Right lobe of liver (tissue), 6 donors: Measurements from ENCODE around the gene EYA4. TPM values are rescaled to one million over a fixed set of nuclear protein-coding genes. Genes with fewer than 3 reads are reported as not detected.
A peak's percentile ranks its signal among the peaks of the same experiment; 100 is the strongest.

Experiments used
- ATAC-seq, 4 donors: fragments of 200-7000 bp; cut with Tn5 transposase; one replicate each; pipeline ENCODE4 v1.9.1; 2020; ENCODE audit warnings: mild to moderate bottlenecking in 4 of 4, moderate library complexity in 4 of 4
- DNase-seq, 3 donors: peaks; one replicate each; pipeline ENCODE4 v3.0.0-alpha.2; 2020
- H3K27ac ChIP-seq, 3 donors: fragments of 200-600 bp; one replicate each; pipeline ENCODE4 v1.8.0; 2022
- H3K27me3 ChIP-seq, 2 donors: fragments of 200-600 bp; one replicate each; pipeline ENCODE4 v1.8.0; 2022
- H3K36me3 ChIP-seq, 4 donors: fragments of 200-600 bp; sonication (generic) in 1 of 4; one replicate each; pipeline versions ENCODE4 v1.5.1 to v1.8.0; 2017 to 2022; ENCODE audit warnings: control low read depth in 1 of 4
- H3K4me1 ChIP-seq, 4 donors: fragments of 200-600 bp; sonication (generic) in 1 of 4; one replicate each; pipeline versions ENCODE4 v1.5.1 to v1.8.0; 2017 to 2022; ENCODE audit warnings: control low read depth in 1 of 4
- H3K4me3 ChIP-seq, 3 donors: fragments of 200-600 bp; one replicate each; pipeline ENCODE4 v1.8.0; 2022
- H3K9me3 ChIP-seq, 4 donors: fragments of 200-600 bp; sonication (generic) in 1 of 4; one replicate each; pipeline versions ENCODE4 v1.5.1 to v1.8.0; 2017 to 2022; ENCODE audit warnings: control low read depth in 1 of 4
- POLR2A ChIP-seq: fragments of 450-650 bp; IDR thresholded peaks from one replicate; pipeline ENCODE4 v1.6.1; 2017; ENCODE audit warnings: antibody characterized with exemption, mild to moderate bottlenecking
- WGBS: methylation state at CpG from one replicate; pipeline ENCODE4 v1.1.6; 2018; ENCODE audit warnings: low coverage, low lambda C conversion rate; ENCODE audit not compliant: insufficient coverage; ENCODE audit errors: missing lambda C conversion rate; 5-methylcytosine and 5-hydroxymethylcytosine counted together
- intact Hi-C, 2 donors: fragments of 100-400 bp; cut with DNase I; formaldehyde crosslinking; loops; one replicate each; pipeline versions ENCODE4 v1.11.2 to v1.14.1; 2022
- total RNA-seq, 6 experiments: library from RNA; depleted of rRNA in 2 of 6; stranded (reverse); fragments of >200 nt in 2 of 6; fragmentation: NEBNext Ultra II Directional in 3 of 6; extraction: Animal tissue kit (Norgen Biotek cat#: 25700) in 3 of 6; gene quantifications; one replicate each; pipeline versions ENCODE4 v1.1.0 to v1.2.4, GENCODE V29; 2016 to 2023
- TF ChIP-seq, protein P1 (sequence below), 4 donors: fragments of 200-600 bp in 3 of 4; fragments of 450-650 bp in 1 of 4; IDR thresholded peaks; one replicate each; pipeline versions ENCODE4 v1.5.1 to v1.8.0; 2016 to 2022; ENCODE audit warnings: antibody characterized with exemption in 4 of 4, mild to moderate bottlenecking in 2 of 4
- donor health status: DM: no; HTN: yes; CAD: no.
- donor health status: DM: no; HTN: no; CAD: no.
- donor health status: DM: no; HTN: no; CAD: no.
- donor health status: DM: no; HTN: yes; CAD: no.
- donor health status: DM: no; HTN: yes; CAD: no.

Gene EYA4
- total RNA-seq, 6 experiments from 2014 or later, result 0.09 to 0.37 (median 0.35) TPM; not detected in 1

DNA sequence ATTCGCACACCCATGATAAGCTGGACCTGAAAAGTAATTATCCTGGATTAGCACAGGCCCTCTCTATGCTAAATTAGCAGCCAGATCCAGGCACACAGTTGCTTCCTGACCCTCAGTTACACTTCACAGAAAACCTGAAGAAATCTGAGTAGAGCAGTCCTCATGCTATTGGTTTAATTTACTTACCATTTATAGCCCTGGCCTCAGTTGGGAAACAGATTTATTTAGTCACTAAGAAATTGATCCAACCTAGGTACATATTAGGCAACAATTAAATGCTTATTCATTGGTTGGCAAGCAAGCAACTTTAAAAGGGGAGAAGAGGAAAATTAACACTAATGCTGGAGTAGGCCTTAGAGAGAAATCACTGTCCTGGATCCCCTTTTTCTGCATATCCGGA, 15.6 kb upstream of the EYA4 start:
- Histone ChIP-seq H3K27me3 (no peaks in the 10 kb centered on the region), H3K9me3 (no peaks in the 10 kb centered on the region), H3K4me3 (no peak overlapping the region), H3K36me3 (no peaks in the 10 kb centered on the region), H3K27ac (no peak overlapping the region), H3K4me1 (peaks cover 0 to 9% (median 0%) of the 10 kb centered on the region in 4 donors)
- no peak for TF ChIP-seq POLR2A
- TF ChIP-seq, protein P1, sequence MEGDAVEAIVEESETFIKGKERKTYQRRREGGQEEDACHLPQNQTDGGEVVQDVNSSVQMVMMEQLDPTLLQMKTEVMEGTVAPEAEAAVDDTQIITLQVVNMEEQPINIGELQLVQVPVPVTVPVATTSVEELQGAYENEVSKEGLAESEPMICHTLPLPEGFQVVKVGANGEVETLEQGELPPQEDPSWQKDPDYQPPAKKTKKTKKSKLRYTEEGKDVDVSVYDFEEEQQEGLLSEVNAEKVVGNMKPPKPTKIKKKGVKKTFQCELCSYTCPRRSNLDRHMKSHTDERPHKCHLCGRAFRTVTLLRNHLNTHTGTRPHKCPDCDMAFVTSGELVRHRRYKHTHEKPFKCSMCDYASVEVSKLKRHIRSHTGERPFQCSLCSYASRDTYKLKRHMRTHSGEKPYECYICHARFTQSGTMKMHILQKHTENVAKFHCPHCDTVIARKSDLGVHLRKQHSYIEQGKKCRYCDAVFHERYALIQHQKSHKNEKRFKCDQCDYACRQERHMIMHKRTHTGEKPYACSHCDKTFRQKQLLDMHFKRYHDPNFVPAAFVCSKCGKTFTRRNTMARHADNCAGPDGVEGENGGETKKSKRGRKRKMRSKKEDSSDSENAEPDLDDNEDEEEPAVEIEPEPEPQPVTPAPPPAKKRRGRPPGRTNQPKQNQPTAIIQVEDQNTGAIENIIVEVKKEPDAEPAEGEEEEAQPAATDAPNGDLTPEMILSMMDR (IDR thresholded peaks at IDR 0.05), result no peak
- DNase-seq (no peak), ATAC-seq (peak; percentile 79 to 95 (median 92))
- WGBS, result 76% methylated on average over 2 of the region's 2 CpGs
- intact Hi-C loops, result no loop called here

DNA sequence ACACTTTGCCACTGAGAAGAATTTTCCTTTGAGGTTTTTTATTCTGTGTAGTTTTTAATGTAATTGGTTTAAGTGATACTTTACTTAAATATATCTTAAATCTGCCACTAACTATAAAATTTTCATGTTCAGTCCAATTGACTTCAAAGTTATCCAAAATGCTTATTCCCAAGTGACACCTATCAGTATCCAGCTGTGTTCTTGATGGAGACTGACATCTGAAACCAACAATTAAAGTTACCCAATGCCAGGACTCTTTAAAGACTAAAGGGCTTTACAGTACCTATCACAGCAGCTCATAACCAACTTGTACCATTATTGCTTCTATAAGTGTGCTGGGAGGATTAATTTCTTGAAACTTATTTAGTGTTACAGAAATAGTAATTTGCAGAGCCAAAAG, 13.8 kb upstream of the EYA4 start:
- no peak for TF ChIP-seq POLR2A
- TF ChIP-seq, protein P1 (IDR thresholded peaks at IDR 0.05), result no peak
- Histone ChIP-seq H3K4me3 (no peak overlapping the region), H3K4me1 (peaks cover 0 to 9% (median 0%) of the 10 kb centered on the region in 4 donors), H3K9me3 (no peaks in the 10 kb centered on the region), H3K27me3 (no peaks in the 10 kb centered on the region), H3K27ac (no peak overlapping the region), H3K36me3 (no peaks in the 10 kb centered on the region)
- intact Hi-C loops, result no loop called here
- no peak for ATAC-seq
- DNase-seq, result no peak

DNA sequence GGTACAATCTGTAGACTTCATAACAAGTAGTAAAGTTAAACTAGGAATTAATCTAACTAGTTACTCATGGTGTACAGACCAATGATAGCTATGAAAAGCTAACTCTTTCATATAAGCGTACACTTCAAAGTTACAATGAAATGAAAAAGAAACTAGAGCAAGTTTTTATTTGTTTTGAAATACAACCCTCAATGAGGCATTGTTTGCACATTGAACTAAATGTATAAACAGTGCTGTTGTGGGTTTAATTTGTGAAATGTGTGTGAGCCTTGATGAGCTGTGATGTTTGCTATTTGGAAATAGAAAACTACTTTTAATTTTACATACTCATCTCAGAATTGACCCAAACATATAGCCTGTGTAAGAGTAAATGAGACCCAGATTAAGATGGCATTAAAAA, 11.1 kb upstream of the EYA4 start:
- Histone ChIP-seq H3K9me3 (no peaks in the 10 kb centered on the region), H3K27ac (no peak overlapping the region), H3K4me3 (no peak overlapping the region), H3K27me3 (no peaks in the 10 kb centered on the region), H3K36me3 (no peaks in the 10 kb centered on the region), H3K4me1 (peaks cover 0 to 9% (median 0%) of the 10 kb centered on the region in 4 donors)
- intact Hi-C loops, result no loop called here
- TF ChIP-seq, protein P1 (IDR thresholded peaks at IDR 0.05), result no peak
- no peak for TF ChIP-seq POLR2A
- WGBS, result 65% methylated on average over 1 of the region's 1 CpG
- ATAC-seq, result no peak
- no peak for DNase-seq

DNA sequence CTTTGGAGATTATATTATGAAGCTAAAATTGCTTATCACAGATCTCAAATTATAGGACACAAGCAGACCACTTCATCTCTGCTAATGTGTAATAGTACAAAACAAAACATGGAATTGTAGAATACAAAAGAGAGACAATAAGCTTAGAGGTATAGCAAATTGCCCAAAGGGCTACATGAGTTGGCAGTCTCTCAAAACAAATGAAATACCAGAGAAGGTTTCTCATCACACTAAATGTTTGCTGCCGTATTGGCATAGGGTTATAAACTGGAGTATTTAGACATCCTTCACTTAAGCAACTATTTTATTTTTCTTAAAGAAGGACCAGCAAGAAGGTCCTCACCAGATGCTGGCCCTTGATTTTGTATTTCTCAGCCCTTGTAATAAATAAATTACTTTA, 5.9 kb upstream of the EYA4 start:
- Histone ChIP-seq H3K4me1 (no peaks in the 10 kb centered on the region), H3K9me3 (no peaks in the 10 kb centered on the region), H3K27me3 (peaks cover 0 to 8% of the 10 kb centered on the region in 2 donors), H3K4me3 (no peak overlapping the region), H3K36me3 (no peaks in the 10 kb centered on the region), H3K27ac (no peak overlapping the region)
- no peak for ATAC-seq
- no peak for DNase-seq
- no peak for TF ChIP-seq POLR2A
- TF ChIP-seq, protein P1 (IDR thresholded peaks at IDR 0.05), result no peak
- 80% methylated on average over 1 of the region's 1 CpG for WGBS
- intact Hi-C loops, result no loop called here

DNA sequence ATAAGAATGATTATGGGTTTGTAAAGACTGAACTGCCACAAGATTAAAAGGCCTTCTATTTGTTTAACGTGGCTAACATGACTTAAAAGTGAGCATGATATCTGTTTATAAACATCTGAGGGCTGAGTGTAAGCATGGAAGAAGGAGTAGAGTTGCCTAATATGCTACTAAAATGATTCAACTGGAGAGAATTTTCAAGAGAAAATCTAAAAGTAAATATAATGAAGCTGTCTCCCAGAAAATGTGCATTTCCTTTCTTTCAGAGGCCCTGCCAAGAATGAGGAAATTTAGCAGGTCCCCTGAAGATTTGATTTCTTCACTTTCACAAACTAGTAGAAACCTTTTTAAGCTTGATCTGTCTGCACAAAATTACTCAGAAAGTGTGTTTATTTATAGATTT, 4.2 kb upstream of the EYA4 start:
- Histone ChIP-seq H3K36me3 (no peaks in the 10 kb centered on the region), H3K27ac (no peak overlapping the region), H3K4me3 (no peak overlapping the region), H3K27me3 (peaks cover 3 to 13% of the 10 kb centered on the region in 2 donors), H3K4me1 (peaks cover 0 to 11% (median 0%) of the 10 kb centered on the region in 4 donors), H3K9me3 (no peaks in the 10 kb centered on the region)
- intact Hi-C loops, result no loop called here
- no peak for TF ChIP-seq POLR2A
- TF ChIP-seq, protein P1 (IDR thresholded peaks at IDR 0.05), result no peak
- 67% methylated on average over 1 of the region's 1 CpG for WGBS
- DNase-seq, result no peak
- ATAC-seq, result no peak
